Mucosa of rectum (tissue), 2 donors: ENCODE data around the gene SLC4A7.
"Not testable (repeated sequence)": the region's sequence is repeated elsewhere in the genome, so short reads cannot be mapped to it uniquely, and the experiment has no call there.

Source experiments
- H3K27ac ChIP-seq, 2 donors: one replicate each; pipeline ENCODE4 v1.7.0; 2013; ENCODE audit warnings: inconsistent platforms in 2 of 2, low read depth in 2 of 2, low read length in 2 of 2
- H3K27me3 ChIP-seq, 2 donors: one replicate each; pipeline ENCODE4 v1.7.0; 2013; ENCODE audit warnings: low read length in 2 of 2; ENCODE audit not compliant: control insufficient read depth in 2 of 2, insufficient read depth in 2 of 2
- H3K36me3 ChIP-seq, 2 donors: one replicate each; pipeline ENCODE4 v1.7.0; 2013; ENCODE audit warnings: low read length in 2 of 2; ENCODE audit not compliant: control insufficient read depth in 2 of 2, insufficient read depth in 2 of 2
- H3K4me1 ChIP-seq, 2 donors: one replicate each; pipeline ENCODE4 v1.7.0; 2013; ENCODE audit warnings: low read length in 2 of 2, mild to moderate bottlenecking in 1 of 2; ENCODE audit not compliant: control insufficient read depth in 2 of 2, insufficient read depth in 2 of 2
- H3K4me3 ChIP-seq, 2 donors: one replicate each; pipeline ENCODE4 v1.7.0; 2013; ENCODE audit warnings: low read length in 2 of 2
- H3K9ac ChIP-seq, 2 donors: one replicate each; pipeline ENCODE4 v1.7.0; 2013; ENCODE audit warnings: low read length in 2 of 2, low read depth in 1 of 2, mild to moderate bottlenecking in 1 of 2
- H3K9me3 ChIP-seq, 2 donors: one replicate each; pipeline ENCODE4 v1.7.0; 2013; ENCODE audit warnings: low read length in 2 of 2; ENCODE audit not compliant: control insufficient read depth in 2 of 2
- donor health status: healthy.
- donor health status: Normal muscosa, but diverticular disease.

Gene SLC4A7

DNA sequence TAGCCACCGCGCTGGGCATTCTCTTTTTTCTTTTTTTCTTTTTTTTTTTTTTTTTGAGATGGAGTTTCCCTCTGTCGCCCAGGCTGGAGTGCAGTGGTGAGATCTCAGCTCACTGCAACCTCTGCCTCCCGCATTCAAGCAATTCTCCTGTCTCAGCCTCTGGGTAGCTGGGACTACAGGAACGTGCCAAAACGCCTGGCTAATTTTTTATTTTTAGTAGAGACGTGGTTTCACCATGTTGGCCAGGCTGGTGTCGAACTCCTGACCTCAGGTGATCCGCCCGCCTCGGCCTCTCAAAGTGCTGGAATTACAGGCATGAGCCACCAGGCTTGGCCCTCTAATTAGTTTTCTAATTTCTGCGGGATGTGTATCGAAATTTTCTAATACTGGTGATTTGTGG, 41.2 kb downstream of the SLC4A7 start:
- peaks cover 10 to 12% of the 10 kb centered on the region in 2 donors for H3K36me3 ChIP-seq
- not testable (repeated sequence) for H3K9ac ChIP-seq, H3K4me1 ChIP-seq, H3K27ac ChIP-seq, H3K9me3 ChIP-seq, H3K4me3 ChIP-seq, H3K27me3 ChIP-seq

DNA sequence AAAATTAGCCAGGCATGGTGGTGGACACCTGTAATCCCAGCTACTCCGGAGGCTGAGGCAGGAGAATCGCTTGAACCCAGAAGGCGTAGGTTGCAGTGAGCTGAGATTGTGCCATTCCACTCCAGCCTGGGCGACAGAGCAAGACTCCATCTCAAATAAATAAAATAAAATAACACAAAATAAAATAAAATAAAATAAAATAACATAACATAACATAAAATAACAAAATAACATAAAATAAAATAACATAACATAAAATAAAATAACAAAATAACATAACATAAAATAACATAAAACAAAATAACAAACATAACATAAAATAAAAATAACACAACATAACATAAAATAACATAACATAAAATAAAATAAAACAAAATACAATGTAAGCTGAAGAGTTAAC, 45.8 kb downstream of the SLC4A7 start:
- not testable (repeated sequence) for H3K9me3 ChIP-seq, H3K27ac ChIP-seq, H3K4me1 ChIP-seq, H3K9ac ChIP-seq, H3K4me3 ChIP-seq, H3K27me3 ChIP-seq
- peaks cover 11 to 12% of the 10 kb centered on the region in 2 donors for H3K36me3 ChIP-seq

DNA sequence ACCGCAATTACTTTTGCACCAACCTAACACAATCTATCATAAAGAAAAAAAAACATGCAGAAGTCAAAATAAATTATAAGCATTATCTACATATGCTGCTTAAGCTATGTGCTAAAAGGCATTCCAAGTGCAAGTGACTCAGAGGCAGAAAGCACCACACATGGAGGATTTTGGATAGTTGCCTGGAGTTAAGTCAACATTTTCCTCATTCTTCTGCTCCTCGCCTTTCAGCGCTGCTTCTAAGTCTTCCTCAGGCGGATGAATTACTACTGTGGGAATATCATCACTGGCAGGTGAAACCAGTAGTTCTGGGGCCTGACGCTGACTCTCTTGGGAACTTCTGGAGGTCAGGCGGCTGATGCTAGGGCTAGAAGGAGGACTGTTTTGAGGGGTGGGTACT, 53.1 kb downstream of the SLC4A7 start:
- H3K9me3 ChIP-seq: no peaks in the 10 kb centered on the region
- H3K27ac ChIP-seq: no peak overlapping the region
- H3K4me3 ChIP-seq: no peak overlapping the region
- H3K9ac ChIP-seq: no peak overlapping the region
- peaks cover 12 to 14% of the 10 kb centered on the region in 2 donors for H3K36me3 ChIP-seq
- H3K27me3 ChIP-seq: no peaks in the 10 kb centered on the region
- H3K4me1 ChIP-seq: no peaks in the 10 kb centered on the region

DNA sequence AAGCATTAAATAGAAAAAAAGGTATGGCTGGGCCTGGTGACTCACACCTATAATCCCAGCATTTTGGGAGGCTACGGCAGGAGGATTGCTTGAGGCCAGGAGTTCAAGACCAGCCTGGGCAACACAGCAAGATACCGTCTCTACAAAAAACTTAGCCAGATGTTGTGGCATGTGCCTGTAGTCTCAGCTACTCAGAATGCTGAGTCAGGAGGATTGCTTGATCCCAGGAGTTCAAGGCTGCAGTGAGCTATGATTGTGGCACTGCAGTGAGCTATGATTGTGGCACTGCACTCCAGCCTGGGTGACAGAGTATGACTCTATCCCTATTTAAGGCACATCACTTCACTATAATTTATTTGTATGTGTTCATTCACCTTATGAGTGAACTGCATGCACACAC, 54.3 kb downstream of the SLC4A7 start:
- Histone ChIP-seq H3K9ac (no peak overlapping the region), H3K9me3 (no peaks in the 10 kb centered on the region), H3K36me3 (peaks cover 12 to 14% of the 10 kb centered on the region in 2 donors), H3K27ac (no peak overlapping the region), H3K4me1 (no peaks in the 10 kb centered on the region), H3K27me3 (no peaks in the 10 kb centered on the region), H3K4me3 (no peak overlapping the region)

DNA sequence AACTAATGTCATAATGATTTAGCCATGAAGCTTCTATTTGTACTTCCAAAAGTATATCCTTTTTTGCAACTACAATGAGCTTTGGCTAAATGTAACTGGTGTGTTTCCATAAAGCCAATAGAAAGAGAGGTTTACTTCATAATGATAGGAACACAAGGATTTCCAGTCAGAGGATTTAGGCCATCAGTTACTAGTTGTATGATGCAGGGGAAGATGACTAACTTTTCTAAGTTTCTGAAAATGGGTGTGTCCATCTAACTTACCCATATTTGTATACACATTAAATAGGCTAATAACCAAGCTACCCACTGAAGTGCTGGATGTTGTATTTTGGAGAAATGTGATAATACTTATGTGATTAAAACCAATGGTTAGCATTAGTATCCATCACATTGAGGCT, 55.7 kb downstream of the SLC4A7 start:
- Histone ChIP-seq H3K9me3 (no peaks in the 10 kb centered on the region), H3K9ac (no peak overlapping the region), H3K4me3 (no peak overlapping the region), H3K27ac (no peak overlapping the region), H3K27me3 (no peaks in the 10 kb centered on the region), H3K36me3 (peaks cover 14% of the 10 kb centered on the region in 2 donors), H3K4me1 (no peaks in the 10 kb centered on the region)

DNA sequence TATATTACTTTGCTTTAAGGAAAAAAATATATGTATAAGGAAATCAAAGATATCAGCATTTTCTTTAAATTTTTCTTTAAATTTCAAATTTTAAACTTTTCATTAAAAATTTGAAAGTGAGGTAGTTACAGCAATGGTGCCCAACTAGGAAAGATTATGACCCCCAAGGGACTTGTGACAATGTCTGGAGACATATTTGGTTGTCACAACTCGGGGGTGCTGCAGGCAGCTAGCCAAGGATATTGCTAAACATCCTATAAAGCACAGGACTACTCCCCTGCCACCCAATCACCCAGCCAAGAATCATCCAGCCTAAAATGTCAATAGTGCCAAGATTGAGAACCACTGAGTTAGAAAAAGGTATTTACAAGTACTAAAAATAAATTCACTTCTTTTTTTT, 57.3 kb downstream of the SLC4A7 start:
- no peaks in the 10 kb centered on the region for H3K4me1 ChIP-seq
- no peaks in the 10 kb centered on the region for H3K27me3 ChIP-seq
- no peaks in the 10 kb centered on the region for H3K9me3 ChIP-seq
- no peak overlapping the region for H3K27ac ChIP-seq
- no peak overlapping the region for H3K4me3 ChIP-seq
- peaks cover 6 to 8% of the 10 kb centered on the region in 2 donors for H3K36me3 ChIP-seq
- H3K9ac ChIP-seq: no peak overlapping the region

DNA sequence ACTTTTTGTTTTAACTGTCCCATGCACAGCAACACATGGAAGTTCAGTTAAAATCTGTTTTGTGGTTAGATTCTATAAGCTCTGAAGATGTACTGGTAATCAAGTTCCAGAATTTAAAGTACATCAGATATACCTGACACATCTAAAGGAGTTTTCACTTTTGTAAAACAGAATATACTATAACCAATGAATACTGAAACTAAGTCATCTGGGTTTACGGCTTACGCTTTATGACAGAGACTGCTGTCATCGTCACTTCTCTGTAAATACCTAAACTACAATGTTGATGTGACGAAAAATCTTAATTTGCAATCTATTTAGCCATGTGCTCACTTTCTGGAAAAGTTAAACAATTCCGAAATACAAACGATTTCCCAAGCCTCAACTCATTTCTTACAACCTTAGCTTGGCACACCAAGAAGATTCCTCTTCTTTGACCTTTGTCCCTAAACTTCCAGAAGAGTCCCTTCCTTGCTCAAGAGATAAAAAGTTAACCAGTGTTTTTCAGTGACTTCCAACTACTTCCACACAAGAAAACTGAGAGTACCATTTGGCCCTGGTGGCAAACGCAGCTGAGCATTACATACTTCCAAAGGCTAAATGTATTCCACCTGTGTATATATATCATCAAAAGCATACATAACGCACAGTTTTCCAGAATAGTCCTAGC, 58.2 kb downstream of the SLC4A7 start:
- Histone ChIP-seq H3K27me3 (no peaks in the 10 kb centered on the region), H3K4me3 (no peak overlapping the region), H3K9me3 (no peaks in the 10 kb centered on the region), H3K36me3 (peaks cover 6 to 8% of the 10 kb centered on the region in 2 donors), H3K9ac (no peak overlapping the region), H3K4me1 (no peaks in the 10 kb centered on the region), H3K27ac (no peak overlapping the region)

DNA sequence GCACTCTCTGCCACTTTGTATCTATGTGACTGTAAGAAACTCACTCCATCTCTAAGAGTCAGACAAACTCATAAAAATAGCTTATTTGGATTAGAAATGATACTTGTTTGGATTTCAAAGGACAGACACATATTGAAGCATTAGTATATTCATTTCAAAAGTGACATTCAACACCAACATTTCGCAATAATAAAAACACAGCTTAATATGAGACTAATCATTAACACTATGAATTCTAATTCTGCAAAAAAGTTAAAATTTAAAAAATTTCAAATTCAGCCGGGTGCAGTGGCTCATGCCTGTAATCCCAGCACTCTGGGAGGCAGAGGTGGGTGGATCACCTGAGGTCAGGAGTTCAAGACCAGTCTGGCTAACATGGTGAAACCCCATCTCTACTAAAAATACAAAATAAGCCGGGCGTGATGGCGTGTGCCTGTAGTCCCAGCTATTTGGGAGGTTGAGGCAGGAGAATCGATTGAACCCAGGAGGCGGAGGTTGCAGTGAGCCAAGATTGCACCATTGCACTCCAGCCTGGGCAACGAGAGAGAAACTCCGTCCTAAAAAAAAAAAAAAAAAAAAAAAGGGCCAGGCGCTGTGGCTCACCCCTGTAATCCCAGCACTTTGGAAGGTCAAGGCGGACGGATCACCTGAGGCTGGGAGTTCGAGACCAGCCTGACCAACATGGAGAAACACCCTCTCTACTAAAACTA, 59.2 kb downstream of the SLC4A7 start:
- not testable (repeated sequence) for H3K9ac ChIP-seq, H3K4me3 ChIP-seq, H3K27ac ChIP-seq, H3K4me1 ChIP-seq, H3K27me3 ChIP-seq, H3K36me3 ChIP-seq, H3K9me3 ChIP-seq

DNA sequence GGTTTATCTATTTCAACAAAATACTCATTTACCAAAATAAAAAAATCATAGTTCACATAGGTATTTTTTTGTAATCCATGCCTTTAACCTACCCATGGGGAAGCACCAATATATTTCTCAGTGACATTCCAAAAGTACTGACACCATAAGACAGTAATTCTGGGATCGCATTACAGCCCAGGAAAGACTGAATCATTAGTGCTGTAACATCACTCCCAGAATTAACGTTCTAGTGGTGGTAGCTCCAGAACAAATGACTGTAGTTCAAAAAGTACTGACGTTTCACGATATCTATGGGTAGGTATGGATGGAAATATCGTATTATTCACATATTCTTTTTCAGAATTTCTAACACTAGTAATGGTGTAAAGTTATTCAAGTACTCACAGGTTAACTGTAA, 60.7 kb downstream of the SLC4A7 start:
- Histone ChIP-seq H3K4me1 (no peaks in the 10 kb centered on the region), H3K9me3 (no peaks in the 10 kb centered on the region), H3K27me3 (no peaks in the 10 kb centered on the region), H3K4me3 (no peak overlapping the region), H3K9ac (no peak overlapping the region), H3K36me3 (peaks cover 14 to 15% of the 10 kb centered on the region in 2 donors), H3K27ac (no peak overlapping the region)

DNA sequence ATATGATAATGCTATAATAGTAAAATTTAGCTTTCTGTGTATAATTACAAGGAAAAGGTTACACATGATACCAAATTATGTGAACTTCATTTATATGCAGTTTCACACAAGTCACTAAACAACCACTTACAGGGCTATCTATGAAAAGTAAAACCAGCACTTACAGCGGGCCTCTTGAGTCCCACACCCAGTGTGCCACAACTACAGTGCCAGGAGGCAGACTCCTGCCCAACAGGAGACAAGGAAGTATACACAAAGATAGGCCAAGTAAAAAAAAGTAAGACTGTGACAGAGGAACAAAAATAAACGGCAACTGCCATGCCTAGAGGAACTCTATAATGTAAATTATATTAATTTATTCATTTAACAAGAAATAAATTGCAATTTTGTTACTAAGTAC, 61.6 kb downstream of the SLC4A7 start:
- Histone ChIP-seq H3K36me3 (peaks cover 11 to 20% of the 10 kb centered on the region in 2 donors), H3K4me1 (no peaks in the 10 kb centered on the region), H3K9ac (no peak overlapping the region), H3K4me3 (no peak overlapping the region), H3K27ac (no peak overlapping the region), H3K27me3 (no peaks in the 10 kb centered on the region), H3K9me3 (no peaks in the 10 kb centered on the region)
